Measurements from ENCODE around the gene ARHGEF26.

Gene ARHGEF26

GRCh38 chr3:154135511-154136173, 14.5 kb downstream of the ARHGEF26 start:
- TF ChIP-seq CTCF (IDR thresholded peaks at IDR 0.05; ENCODE audit: insufficient read depth, low read depth, low read length, missing control alignments) = no peak
- DNase-seq (ENCODE audit: low read depth) = peak; percentile 34
- no peak overlapping the region for H3K4me3 ChIP-seq (ENCODE audit: low read length)

- H3K4me3 ChIP-seq (ENCODE audit: low read length) = no peak overlapping the region
- no peak for TF ChIP-seq CTCF (IDR thresholded peaks at IDR 0.05; ENCODE audit: insufficient read depth, low read depth, low read length, missing control alignments)
- DNase-seq (ENCODE audit: low read depth) = no peak
Observed at GRCh38 chr3:154137036-154137435, 15.8 kb downstream of the ARHGEF26 start.

GRCh38 chr3:154139996-154140436, 18.8 kb downstream of the ARHGEF26 start:
- DNase-seq (ENCODE audit: low read depth) = no peak
- no peak overlapping the region for H3K4me3 ChIP-seq (ENCODE audit: low read length)
- no peak for TF ChIP-seq CTCF (IDR thresholded peaks at IDR 0.05; ENCODE audit: insufficient read depth, low read depth, low read length, missing control alignments)

GRCh38 chr3:154142608-154143007, 21.4 kb downstream of the ARHGEF26 start:
- no peak overlapping the region for H3K4me3 ChIP-seq (ENCODE audit: low read length)
- peak; percentile 85 for DNase-seq (ENCODE audit: low read depth)
- TF ChIP-seq CTCF (IDR thresholded peaks at IDR 0.05; ENCODE audit: insufficient read depth, low read depth, low read length, missing control alignments) = no peak

GRCh38 chr3:154143873-154144272, 22.7 kb downstream of the ARHGEF26 start:
- TF ChIP-seq CTCF (IDR thresholded peaks at IDR 0.05; ENCODE audit: insufficient read depth, low read depth, low read length, missing control alignments) = no peak
- H3K4me3 ChIP-seq (ENCODE audit: low read length) = no peak overlapping the region
- DNase-seq (ENCODE audit: low read depth) = no peak

GRCh38 chr3:154144825-154145465, 23.8 kb downstream of the ARHGEF26 start:
- DNase-seq (ENCODE audit: low read depth) = no peak
- no peak overlapping the region for H3K4me3 ChIP-seq (ENCODE audit: low read length)
- no peak for TF ChIP-seq CTCF (IDR thresholded peaks at IDR 0.05; ENCODE audit: insufficient read depth, low read depth, low read length, missing control alignments)

- DNase-seq (ENCODE audit: low read depth) = no peak
- no peak for TF ChIP-seq CTCF (IDR thresholded peaks at IDR 0.05; ENCODE audit: insufficient read depth, low read depth, low read length, missing control alignments)
Observed at GRCh38 chr3:154148541-154148940, 27.4 kb downstream of the ARHGEF26 start.

More at GRCh38 chr3:154148541-154148940, 27.4 kb downstream of the ARHGEF26 start:
- no peak overlapping the region for H3K4me3 ChIP-seq (ENCODE audit: low read length)

All from epithelial cell of esophagus (primary cell).